Stomach (tissue), 4 donors: Measurements from ENCODE around the gene CCL24.

ENCODE experiments used
- POLR2AphosphoS5 ChIP-seq, 3 donors: sonication (generic); formaldehyde crosslinking; IDR thresholded peaks; one replicate each; pipeline ENCODE4 v1.6.1; 2016; ENCODE audit warnings: antibody characterized with exemption in 3 of 3
- TF ChIP-seq, protein P1 (sequence below), 7 experiments: fragments of 450-650 bp in 4 of 7; fragments of 200-600 bp in 3 of 7; sonication (generic) in 3 of 7; IDR thresholded peaks; one replicate each; pipeline ENCODE4 v1.5.1; 2016 to 2019; ENCODE audit warnings: antibody characterized with exemption in 7 of 7, control low read depth in 2 of 7, mild to moderate bottlenecking in 1 of 7

DNA sequence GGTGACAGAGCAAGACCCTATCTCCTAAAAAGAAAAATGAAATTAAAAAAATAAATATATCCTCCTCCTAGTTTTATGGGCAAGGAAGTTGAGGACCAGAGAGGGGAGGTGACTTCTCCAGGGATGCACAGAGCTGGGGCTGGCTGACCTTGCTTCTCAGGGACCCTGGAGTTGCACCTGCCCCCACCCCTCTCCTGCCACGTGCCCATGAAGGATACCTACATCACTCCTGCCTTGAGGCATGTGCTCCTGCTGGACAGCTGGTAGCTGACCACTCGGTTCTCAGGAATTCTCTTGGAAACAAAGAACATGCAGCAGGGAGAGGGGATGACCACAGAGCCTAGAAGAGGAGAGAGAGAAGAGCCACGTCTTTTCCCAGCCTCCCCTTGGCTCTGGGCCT, 522 bp downstream of the CCL24 start:
- TF ChIP-seq, protein P1, sequence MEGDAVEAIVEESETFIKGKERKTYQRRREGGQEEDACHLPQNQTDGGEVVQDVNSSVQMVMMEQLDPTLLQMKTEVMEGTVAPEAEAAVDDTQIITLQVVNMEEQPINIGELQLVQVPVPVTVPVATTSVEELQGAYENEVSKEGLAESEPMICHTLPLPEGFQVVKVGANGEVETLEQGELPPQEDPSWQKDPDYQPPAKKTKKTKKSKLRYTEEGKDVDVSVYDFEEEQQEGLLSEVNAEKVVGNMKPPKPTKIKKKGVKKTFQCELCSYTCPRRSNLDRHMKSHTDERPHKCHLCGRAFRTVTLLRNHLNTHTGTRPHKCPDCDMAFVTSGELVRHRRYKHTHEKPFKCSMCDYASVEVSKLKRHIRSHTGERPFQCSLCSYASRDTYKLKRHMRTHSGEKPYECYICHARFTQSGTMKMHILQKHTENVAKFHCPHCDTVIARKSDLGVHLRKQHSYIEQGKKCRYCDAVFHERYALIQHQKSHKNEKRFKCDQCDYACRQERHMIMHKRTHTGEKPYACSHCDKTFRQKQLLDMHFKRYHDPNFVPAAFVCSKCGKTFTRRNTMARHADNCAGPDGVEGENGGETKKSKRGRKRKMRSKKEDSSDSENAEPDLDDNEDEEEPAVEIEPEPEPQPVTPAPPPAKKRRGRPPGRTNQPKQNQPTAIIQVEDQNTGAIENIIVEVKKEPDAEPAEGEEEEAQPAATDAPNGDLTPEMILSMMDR (IDR thresholded peaks at IDR 0.05): no peak
- no peak for TF ChIP-seq POLR2AphosphoS5 (IDR thresholded peaks at IDR 0.05)
